ENCODE data around the gene PTMS.

DNA sequence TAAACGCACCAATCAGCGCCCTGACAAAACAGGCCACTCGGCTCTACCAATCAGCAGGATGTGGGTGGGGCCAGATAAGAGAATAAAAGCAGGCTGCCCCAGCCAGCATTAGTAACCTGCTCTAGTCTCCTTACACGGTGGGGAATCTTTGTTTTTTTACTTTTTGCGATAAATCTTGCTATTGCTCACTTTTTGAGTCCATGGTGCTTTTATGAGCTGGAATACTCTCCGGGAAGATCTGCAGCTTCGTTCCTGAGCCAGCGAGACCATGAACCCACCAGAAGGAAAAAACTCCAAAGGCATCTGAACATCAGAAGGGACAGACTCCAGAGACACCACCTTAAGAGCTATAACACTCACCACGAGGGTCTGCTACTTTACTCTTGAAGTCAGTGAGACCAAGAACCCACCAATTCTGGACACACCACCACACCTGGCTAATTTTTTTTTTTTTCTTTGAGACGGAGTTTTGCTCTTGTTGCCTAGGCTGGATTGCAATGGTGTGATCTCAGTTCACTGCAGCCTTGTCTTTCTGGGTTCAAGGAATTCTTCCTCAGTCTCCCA, 49.2 kb upstream of the PTMS start:
- TF ChIP-seq, protein P1, sequence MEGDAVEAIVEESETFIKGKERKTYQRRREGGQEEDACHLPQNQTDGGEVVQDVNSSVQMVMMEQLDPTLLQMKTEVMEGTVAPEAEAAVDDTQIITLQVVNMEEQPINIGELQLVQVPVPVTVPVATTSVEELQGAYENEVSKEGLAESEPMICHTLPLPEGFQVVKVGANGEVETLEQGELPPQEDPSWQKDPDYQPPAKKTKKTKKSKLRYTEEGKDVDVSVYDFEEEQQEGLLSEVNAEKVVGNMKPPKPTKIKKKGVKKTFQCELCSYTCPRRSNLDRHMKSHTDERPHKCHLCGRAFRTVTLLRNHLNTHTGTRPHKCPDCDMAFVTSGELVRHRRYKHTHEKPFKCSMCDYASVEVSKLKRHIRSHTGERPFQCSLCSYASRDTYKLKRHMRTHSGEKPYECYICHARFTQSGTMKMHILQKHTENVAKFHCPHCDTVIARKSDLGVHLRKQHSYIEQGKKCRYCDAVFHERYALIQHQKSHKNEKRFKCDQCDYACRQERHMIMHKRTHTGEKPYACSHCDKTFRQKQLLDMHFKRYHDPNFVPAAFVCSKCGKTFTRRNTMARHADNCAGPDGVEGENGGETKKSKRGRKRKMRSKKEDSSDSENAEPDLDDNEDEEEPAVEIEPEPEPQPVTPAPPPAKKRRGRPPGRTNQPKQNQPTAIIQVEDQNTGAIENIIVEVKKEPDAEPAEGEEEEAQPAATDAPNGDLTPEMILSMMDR (IDR thresholded peaks at IDR 0.05): no peak
- no peak for TF ChIP-seq ZFX (IDR thresholded peaks at IDR 0.05; ENCODE audit: borderline replicate concordance)

Data from 22Rv1 (cell line).